HG03135 (cell line): ENCODE data around the gene SMAD7.

Experiments
- ATAC-seq: cut with Tn5 transposase; IDR thresholded peaks from one replicate; pipeline ENCODE4 v1.9.1; 2021; ENCODE audit warnings: mild to moderate bottlenecking, moderate library complexity; ENCODE audit not compliant: unreplicated experiment

Gene SMAD7

GRCh38 chr18:48947560-48947959 lies 3.2 kb downstream of the SMAD7 start:
- ATAC-seq, result no peak

GRCh38 chr18:48947092-48947491 lies 3.7 kb downstream of the SMAD7 start:
- no peak for ATAC-seq

GRCh38 chr18:48946329-48946835 lies 4.4 kb downstream of the SMAD7 start:
- ATAC-seq, result no peak

- no peak for ATAC-seq
Observed at GRCh38 chr18:48945953-48946217, 4.9 kb downstream of the SMAD7 start.

- no peak for ATAC-seq
Observed at GRCh38 chr18:48944634-48945033, 6.1 kb downstream of the SMAD7 start.

GRCh38 chr18:48943736-48944527 lies 6.8 kb downstream of the SMAD7 start:
- no peak for ATAC-seq

- no peak for ATAC-seq
Observed at GRCh38 chr18:48943333-48943732, 7.4 kb downstream of the SMAD7 start.

GRCh38 chr18:48942554-48943261 lies 8.1 kb downstream of the SMAD7 start:
- ATAC-seq, result no peak

GRCh38 chr18:48942086-48942485 lies 8.7 kb downstream of the SMAD7 start:
- ATAC-seq, result no peak

- ATAC-seq, result no peak
Observed at GRCh38 chr18:48941672-48942071, 9.1 kb downstream of the SMAD7 start.

GRCh38 chr18:48940854-48941611 lies 9.7 kb downstream of the SMAD7 start:
- ATAC-seq, result no peak

GRCh38 chr18:48939205-48940097 lies 11.3 kb downstream of the SMAD7 start:
- no peak for ATAC-seq

GRCh38 chr18:48938827-48939204 lies 11.9 kb downstream of the SMAD7 start:
- ATAC-seq, result no peak

- ATAC-seq, result no peak
Observed at GRCh38 chr18:48937869-48938750, 12.7 kb downstream of the SMAD7 start.

GRCh38 chr18:48935433-48935774 lies 15.4 kb downstream of the SMAD7 start:
- no peak for ATAC-seq

GRCh38 chr18:48934723-48935432 lies 15.9 kb downstream of the SMAD7 start:
- ATAC-seq, result peak; percentile 32

GRCh38 chr18:48934415-48934722 lies 16.4 kb downstream of the SMAD7 start:
- no peak for ATAC-seq

GRCh38 chr18:48933578-48934414 lies 17.0 kb downstream of the SMAD7 start:
- ATAC-seq, result no peak
